HepG2 (cell line): Measurements from ENCODE around the gene NPEPL1. TPM values are rescaled to one million over a fixed set of nuclear protein-coding genes. Genes with fewer than 3 reads are reported as not detected.

Source experiments
- ARHGAP35 ChIP-seq: sonication (generic); formaldehyde crosslinking; IDR thresholded peaks from 2 replicates; pipeline ENCODE4 v1.9.0; 2022; ENCODE audit warnings: mild to moderate bottlenecking, inconsistent platforms, moderate library complexity, missing genetic modification reagents, borderline replicate concordance
- ATF6 ChIP-seq: sonication (generic); formaldehyde crosslinking; conservative IDR thresholded peaks from 2 replicates; pipeline ENCODE4 v1.4.0; 2020; ENCODE audit warnings: missing genetic modification reagents
- DPF2 ChIP-seq: sonication (generic); formaldehyde crosslinking; IDR thresholded peaks from 2 replicates; pipeline ENCODE4 v1.4.0; 2020; ENCODE audit warnings: mild to moderate bottlenecking, low read depth, missing genetic modification reagents, borderline replicate concordance
- ELK4 ChIP-seq: sonication (generic); formaldehyde crosslinking; IDR thresholded peaks from 2 replicates; pipeline ENCODE4 v1.9.0; 2021; ENCODE audit warnings: missing genetic modification reagents, borderline replicate concordance
- FOXK1 ChIP-seq: sonication (generic); formaldehyde crosslinking; IDR thresholded peaks from 2 replicates; pipeline ENCODE4 v1.4.0; 2020; ENCODE audit warnings: low read depth, missing genetic modification reagents, borderline replicate concordance
- HCFC1 ChIP-seq: fragments of 150-350 bp; IDR thresholded peaks from 2 replicates; pipeline ENCODE4 v1.6.1; 2014; ENCODE audit warnings: low read depth, low read length
- HNF4A ChIP-seq: sonication (generic); formaldehyde crosslinking; IDR thresholded peaks from 2 replicates; pipeline ENCODE4 v1.4.0; 2020; ENCODE audit warnings: missing genetic modification reagents
- JARID2 ChIP-seq: sonication (generic); formaldehyde crosslinking; IDR thresholded peaks from 2 replicates; pipeline ENCODE4 v1.8.1; 2023; ENCODE audit warnings: missing genetic modification reagents, inconsistent platforms; ENCODE audit not compliant: insufficient replicate concordance
- KDM5B ChIP-seq: sonication (generic); formaldehyde crosslinking; IDR thresholded peaks from 2 replicates; pipeline ENCODE4 v1.4.0; 2020; ENCODE audit warnings: missing genetic modification reagents, mild to moderate bottlenecking, borderline replicate concordance
- NFYC ChIP-seq: IDR thresholded peaks from 2 replicates; pipeline ENCODE4 v1.6.1; 2016; ENCODE audit warnings: missing genetic modification reagents, missing compliant biosample characterization
- PAX8 ChIP-seq: sonication (generic); formaldehyde crosslinking; IDR thresholded peaks from 2 replicates; pipeline ENCODE4 v1.8.0; 2022; ENCODE audit warnings: mild to moderate bottlenecking, missing genetic modification reagents, borderline replicate concordance
- PREB ChIP-seq: sonication (generic); formaldehyde crosslinking; IDR thresholded peaks from 2 replicates; pipeline ENCODE4 v1.4.0; 2020; ENCODE audit warnings: missing genetic modification reagents
- RARG ChIP-seq: sonication (generic); formaldehyde crosslinking; IDR thresholded peaks from 2 replicates; pipeline ENCODE4 v1.4.0; 2020; ENCODE audit warnings: low read depth, mild to moderate bottlenecking, missing genetic modification reagents
- SIX1 ChIP-seq: sonication (generic); formaldehyde crosslinking; IDR thresholded peaks from 2 replicates; pipeline ENCODE4 v1.4.0; 2020; ENCODE audit warnings: missing genetic modification reagents, borderline replicate concordance
- THAP8 ChIP-seq: sonication (generic); formaldehyde crosslinking; IDR thresholded peaks from 2 replicates; pipeline ENCODE4 v1.5.1; 2020; ENCODE audit warnings: missing genetic modification reagents, mild to moderate bottlenecking, borderline replicate concordance
- ZBTB7B ChIP-seq: sonication (generic); formaldehyde crosslinking; IDR thresholded peaks from 2 replicates; pipeline ENCODE4 v1.4.0; 2020; ENCODE audit warnings: missing genetic modification reagents
- ZFP36L2 ChIP-seq: sonication (generic); formaldehyde crosslinking; IDR thresholded peaks from 2 replicates; pipeline ENCODE4 v1.4.0; 2020; ENCODE audit warnings: missing genetic modification reagents
- ZNF367 ChIP-seq: sonication (generic); formaldehyde crosslinking; IDR thresholded peaks from 2 replicates; pipeline ENCODE4 v1.4.0; 2020; ENCODE audit warnings: missing genetic modification reagents, borderline replicate concordance
- ZNF382 ChIP-seq: sonication (generic); formaldehyde crosslinking; IDR thresholded peaks from 2 replicates; pipeline ENCODE4 v1.5.0; 2020; ENCODE audit warnings: missing genetic modification reagents, mild to moderate bottlenecking, borderline replicate concordance
- ZNF564 ChIP-seq: sonication (generic); formaldehyde crosslinking; IDR thresholded peaks from 2 replicates; pipeline ENCODE4 v1.8.1; 2023; ENCODE audit warnings: mild to moderate bottlenecking, missing genetic modification reagents
- ZNF674 ChIP-seq: sonication (generic); formaldehyde crosslinking; IDR thresholded peaks from 2 replicates; pipeline ENCODE4 v1.5.0; 2020; ENCODE audit warnings: low read depth, mild to moderate bottlenecking, missing genetic modification reagents
- ZNF788 ChIP-seq: sonication (generic); formaldehyde crosslinking; IDR thresholded peaks from 2 replicates; pipeline ENCODE4 v1.5.0; 2020; ENCODE audit warnings: mild to moderate bottlenecking, missing genetic modification reagents, borderline replicate concordance
- ZNF792 ChIP-seq: IDR thresholded peaks from 2 replicates; pipeline ENCODE4 v1.6.1; 2016
- ZSCAN21 ChIP-seq: sonication (generic); formaldehyde crosslinking; IDR thresholded peaks from 2 replicates; pipeline ENCODE4 v1.8.0; 2022; ENCODE audit warnings: mild to moderate bottlenecking, missing genetic modification reagents, moderate library complexity, borderline replicate concordance
- ZZZ3 ChIP-seq: sonication (generic); formaldehyde crosslinking; IDR thresholded peaks from 2 replicates; pipeline ENCODE4 v1.4.0; 2020; ENCODE audit warnings: missing genetic modification reagents, mild to moderate bottlenecking, borderline replicate concordance
- polyA plus RNA-seq, 8 experiments: library from polyadenylated mRNA; depleted of rRNA in 3 of 8; stranded (reverse) in 7 of 8; unstranded in 1 of 8; fragments of >200 nt; fragmentation: Illumina TruSeq in 4 of 8; extraction: Trizol in 4 of 8; gene quantifications; 2 replicates each; pipeline versions ENCODE4 v1.2.1 to v1.2.3, GENCODE V29; 2011 to 2016; ENCODE audit warnings: low read depth in 4 of 8, missing spikeins in 1 of 8, mixed read lengths in 1 of 8; ENCODE audit not compliant: insufficient read depth in 1 of 8
- total RNA-seq, 5 experiments: library from RNA; depleted of rRNA; stranded (reverse); fragments of >200 nt; fragmentation: Illumina TruSeq; extraction: Trizol; gene quantifications; 2 replicates each; pipeline ENCODE4 v1.2.3, GENCODE V29; 2016; ENCODE audit warnings: low read depth in 1 of 5

The NPEPL1 gene
- total and polyA plus RNA-seq, 2 of the 13 experiments (the other 11 are each of a cell fraction or from before 2014, with no cell fraction given) = 4.1 to 7.5 TPM

GRCh38 chr20:58650776-58651558 is 41.6 kb upstream of the NPEPL1 start, which contains the start of gene STX16 (continued):
- TF ChIP-seq ZNF674 (CRISPR knock-in tag) (peak; percentile 93; the same call in 1 of the 2 replicates), ZNF788 (peak; percentile 100), ZFP36L2 (no peak; the same call in none of the 2 replicates), FOXK1 (CRISPR knock-in tag) (peak; percentile 99), THAP8 (CRISPR knock-in tag) (peak; percentile 90; the same call in 1 of the 2 replicates), HCFC1 (peak; percentile 96), ZSCAN21 (CRISPR knock-in tag) (peak; percentile 99), SIX1 (CRISPR knock-in tag) (0 out of 2 replicates have a peak, but pooled peaks have one; percentile 42), ZNF792 (CRISPR knock-in tag) (peak; percentile 99), HNF4A (CRISPR knock-in tag) (peak; percentile 93), ATF6 (CRISPR knock-in tag) (peak; percentile 94; the same call in 1 of the 2 replicates), ARHGAP35 (CRISPR knock-in tag) (peak; percentile 99), PREB (CRISPR knock-in tag) (no peak), PAX8 (CRISPR knock-in tag) (peak; percentile 100), KDM5B (CRISPR knock-in tag) (peak; percentile 98), ZNF367 (peak; percentile 96), ZBTB7B (CRISPR knock-in tag) (peak; percentile 89; the same call in 1 of the 2 replicates), ELK4 (CRISPR knock-in tag) (peak; percentile 87), RARG (peak; percentile 92), ZNF382 (no peak), ZZZ3 (CRISPR knock-in tag) (peak; percentile 100), DPF2 (CRISPR knock-in tag) (peak; percentile 76), JARID2 (CRISPR knock-in tag) (peak; percentile 95), NFYC (peak; percentile 64), ZNF564 (peak; percentile 96)
